K562 (cell line): ENCODE data around the gene TSHZ1. TPM values are rescaled to one million over a fixed set of nuclear protein-coding genes. Genes with fewer than 3 reads are reported as not detected.

Experiments
- ATAC-seq: fragments of 200-7000 bp; cut with Tn5 transposase; 3 replicates; pipeline ENCODE4 v1.9.1; 2020; ENCODE audit warnings: moderate library complexity
- BruUV-seq: library from RNA; stranded (reverse); fragments of 400-500 nt; replicated peaks from 2 replicates; lab custom pipeline; 2021; lab: Mats Ljungman, UMichigan
- CTCF ChIA-PET: fragments of 300-600 bp; formaldehyde crosslinking; extraction: SDS; loops from one replicate; lab custom pipeline; 2021; ENCODE audit warnings: low intra/inter-chr PET ratio; lab: Yijun Ruan, JAX
- POLR2A ChIA-PET: fragments of 300-600, 350-650 bp; sonication (Branson Sonifier 250); formaldehyde crosslinking; extraction: SDS; loops from one replicate; lab custom pipeline; 2021; ENCODE audit warnings: antibody characterized with exemption, inconsistent platforms; lab: Yijun Ruan, JAX
- DNase-seq, 4 experiments: peaks; one replicate each; pipeline versions ENCODE4 v3.0.0 to v3.0.0-alpha.2; 2011 to 2018; ENCODE audit warnings: low spot score in 3 of 4, mixed read lengths in 3 of 4; ENCODE audit errors: extremely low read depth in 1 of 4
- FAIRE-seq: peaks from 2 replicates; lab custom pipeline; 2011; peaks lifted over from hg19 to GRCh38; lab: Jason Lieb, UNC
- H2AFZ ChIP-seq: 2 replicates; pipeline ENCODE4 v1.6.0; 2011; ENCODE audit warnings: low read depth, low read length, control low read depth, inconsistent platforms
- H3K27ac ChIP-seq: fragments of 200-600 bp; 3 replicates; pipeline ENCODE4 v1.8.0; 2011; ENCODE audit warnings: low read depth, mild to moderate bottlenecking, control low read depth, inconsistent platforms, low read length, moderate library complexity, mixed read lengths; ENCODE audit errors: extremely low read depth
- H3K27me3 ChIP-seq, 2 experiments: fragments of 300-600 bp in 1 of 2; 2 replicates in 1 of 2; 3 replicates in 1 of 2; pipeline versions ENCODE4 v1.6.0 to v1.8.0; 2011; ENCODE audit warnings: inconsistent platforms in 2 of 2, low read length in 2 of 2, mild to moderate bottlenecking in 1 of 2, mixed read lengths in 1 of 2, moderate library complexity in 1 of 2; ENCODE audit not compliant: control insufficient read depth in 2 of 2, insufficient read depth in 2 of 2
- H3K36me3 ChIP-seq: fragments of 300-600 bp; 3 replicates; pipeline ENCODE4 v1.8.0; 2011; ENCODE audit warnings: mild to moderate bottlenecking, low read length, inconsistent platforms; ENCODE audit not compliant: control insufficient read depth, insufficient read depth
- H3K4me1 ChIP-seq, 2 experiments: fragments of 200-600 bp in 1 of 2; replicated peaks in 1 of 2; 2 replicates in 1 of 2; 3 replicates in 1 of 2; pipeline versions ENCODE4 v1.5.1 to v1.8.0; 2011; ENCODE audit warnings: inconsistent platforms in 2 of 2, low read length in 2 of 2, mild to moderate bottlenecking in 1 of 2, mixed read lengths in 1 of 2, moderate library complexity in 1 of 2; ENCODE audit not compliant: control insufficient read depth in 2 of 2, insufficient read depth in 2 of 2
- H3K4me2 ChIP-seq: 2 replicates; pipeline ENCODE4 v1.6.1; 2011; ENCODE audit warnings: low read length, control low read depth, inconsistent platforms, mixed read lengths; ENCODE audit not compliant: insufficient read depth
- H3K4me3 ChIP-seq: fragments of 200-600 bp; sonication (generic), shearing (Covaris generic); 2 replicates; pipeline ENCODE4 v1.5.1; 2016; ENCODE audit warnings: control low read depth, inconsistent platforms
- H3K79me2 ChIP-seq: fragments of 200-600 bp; 3 replicates; pipeline ENCODE4 v1.8.0; 2011; ENCODE audit warnings: low read length, inconsistent platforms; ENCODE audit not compliant: control insufficient read depth, insufficient read depth
- H3K9ac ChIP-seq, 2 experiments: 2 replicates each; pipeline versions ENCODE4 v1.6.0 to v1.6.1; 2011; ENCODE audit warnings: low read depth in 2 of 2, low read length in 2 of 2, control low read depth in 1 of 2, inconsistent platforms in 1 of 2, mild to moderate bottlenecking in 1 of 2, mixed read lengths in 1 of 2; ENCODE audit not compliant: insufficient read depth in 1 of 2
- H3K9me1 ChIP-seq: one replicate; pipeline ENCODE4 v1.6.0; 2011; ENCODE audit warnings: inconsistent platforms, mild to moderate bottlenecking, low read length, moderate library complexity; ENCODE audit not compliant: control insufficient read depth, insufficient read depth
- H3K9me3 ChIP-seq: replicated peaks from 2 replicates; pipeline ENCODE4 v1.5.1; 2011; ENCODE audit warnings: low read depth, low read length, inconsistent platforms; ENCODE audit not compliant: control insufficient read depth, insufficient read depth
- H4K20me1 ChIP-seq: replicated peaks from 2 replicates; pipeline ENCODE4 v1.6.1; 2011; ENCODE audit warnings: low read length, inconsistent platforms, mixed read lengths; ENCODE audit not compliant: control insufficient read depth, insufficient read depth
- BMI1 ChIP-seq: fragments of 150-350 bp; IDR thresholded peaks from 2 replicates; pipeline ENCODE4 v1.6.1; 2014; ENCODE audit warnings: low read length
- BRD9 ChIP-seq: fragments of 450-650 bp; IDR thresholded peaks from 2 replicates; pipeline ENCODE4 v1.6.1; 2018; ENCODE audit warnings: low read depth; ENCODE audit not compliant: partially characterized antibody
- CBX1 ChIP-seq: sonication (generic); IDR thresholded peaks from 2 replicates; pipeline ENCODE4 v1.6.1; 2016; ENCODE audit warnings: antibody characterized with exemption, low read depth, mild to moderate bottlenecking
- ETS2 ChIP-seq: IDR thresholded peaks from 2 replicates; pipeline ENCODE4 v1.6.1; 2016; ENCODE audit warnings: borderline replicate concordance, missing genetic modification characterization, mild to moderate bottlenecking, moderate library complexity, missing compliant biosample characterization; ENCODE audit not compliant: poor library complexity, severe bottlenecking
- GATA2 ChIP-seq: sonication (generic); formaldehyde crosslinking; IDR thresholded peaks from 2 replicates; pipeline ENCODE4 v1.4.0; 2020; ENCODE audit warnings: mild to moderate bottlenecking, missing genetic modification reagents
- JUNB ChIP-seq: fragments of 450-650 bp; formaldehyde crosslinking; conservative IDR thresholded peaks from 2 replicates; pipeline ENCODE4 v1.4.0; 2020; ENCODE audit warnings: mild to moderate bottlenecking
- MEF2A ChIP-seq: IDR thresholded peaks from 2 replicates; pipeline ENCODE4 v1.6.1; 2011; ENCODE audit warnings: low read depth, mild to moderate bottlenecking, low read length, moderate library complexity; ENCODE audit not compliant: control insufficient read depth
- SNRNP70 ChIP-seq: fragments of 200-400 bp; formaldehyde crosslinking; optimal IDR thresholded peaks from 2 replicates; pipeline ENCODE3; 2017; ENCODE audit warnings: low read depth, low read length
- TAF9B ChIP-seq: fragments of 450-650 bp; IDR thresholded peaks from 2 replicates; pipeline ENCODE4 v1.6.1; 2018; ENCODE audit warnings: mild to moderate bottlenecking; ENCODE audit not compliant: partially characterized antibody
- TBL1XR1 ChIP-seq, 2 experiments: IDR thresholded peaks; 2 replicates each; pipeline ENCODE4 v1.6.1; 2012; ENCODE audit warnings: improper control_type of control experiment in 2 of 2, low read length in 2 of 2, mild to moderate bottlenecking in 1 of 2
- ZNF146 ChIP-seq: IDR thresholded peaks from one replicate; pipeline ENCODE4 v1.6.1; 2018; ENCODE audit warnings: missing compliant biosample characterization; ENCODE audit not compliant: unreplicated experiment
- WGBS: fragments of 100-300 bp; shearing (Covaris generic); methylation state at CpG from one replicate; pipeline ENCODE4 v1.1.6; 2016; ENCODE audit warnings: low coverage, mixed read lengths; ENCODE audit not compliant: insufficient coverage; ENCODE audit errors: missing lambda C conversion rate; 5-methylcytosine and 5-hydroxymethylcytosine counted together
- in situ Hi-C: fragments of 300-500 bp; cut with MboI; formaldehyde crosslinking; loops from 4 replicates; pipeline ENCODE4 v1.15.0; 2018; ENCODE audit warnings: inconsistent platforms, mixed read lengths
- intact Hi-C: fragments of 100-400 bp; cut with micrococcal nuclease; formaldehyde crosslinking; loops from 2 replicates; pipeline ENCODE4 v1.14.2; 2022
- polyA plus RNA-seq, 8 experiments: library from polyadenylated mRNA; depleted of rRNA in 4 of 8; stranded (reverse) in 5 of 8; unstranded in 3 of 8; fragments of >200 nt; fragmentation: Nextera tagmentation in 2 of 8; fragmentation: Illumina TruSeq in 1 of 8; extraction: Ambion mirVana in 2 of 8; extraction: Trizol in 1 of 8; gene quantifications; 2 replicates each; pipeline versions ENCODE4 v1.2.1 to v1.2.3, GENCODE V29; 2011 to 2014; ENCODE audit warnings: inconsistent platforms in 1 of 8, missing spikeins in 1 of 8
- total RNA-seq, 7 experiments: library from RNA; depleted of rRNA in 6 of 7; stranded (reverse); fragments of >200 nt in 6 of 7; fragmentation: Illumina TruSeq in 2 of 7; extraction: Trizol in 2 of 7; gene quantifications; 2 replicates each; pipeline versions ENCODE4 v1.2.1 to v1.2.3, GENCODE V29; 2011 to 2021; ENCODE audit warnings: low replicate concordance in 1 of 7
- TF ChIP-seq, protein P1 (sequence below): fragments of 250-450 bp; sonication (Bioruptor Pico); IDR thresholded peaks from 2 replicates; pipeline ENCODE4 v1.4.0; 2020; ENCODE audit warnings: mild to moderate bottlenecking
- TF ChIP-seq, protein P2 (sequence below): fragments of 450-650 bp; IDR thresholded peaks from 2 replicates; pipeline ENCODE4 v1.6.1; 2016; ENCODE audit warnings: borderline replicate concordance

Gene TSHZ1
- total and polyA plus RNA-seq, 9 of the 15 experiments (the other 6 are each of a cell fraction or from before 2014, with no cell fraction given): 1.1 to 7.2 (median 2.7) TPM

GRCh38 chr18:75317300-75317699 lies 106.7 kb downstream of the TSHZ1 start:
- no TSS peak for BruUV-seq
- TF ChIP-seq ETS2: no peak
- TF ChIP-seq CBX1: no peak
- no peak for TF ChIP-seq BMI1
- TF ChIP-seq MEF2A: no peak
- no peak for TF ChIP-seq ZNF146 (CRISPR knock-in tag)
- no peak for TF ChIP-seq BRD9
- TF ChIP-seq SNRNP70: no peak
- TF ChIP-seq GATA2 (CRISPR knock-in tag): no peak
- no peak for TF ChIP-seq TAF9B
- TF ChIP-seq, protein P1, sequence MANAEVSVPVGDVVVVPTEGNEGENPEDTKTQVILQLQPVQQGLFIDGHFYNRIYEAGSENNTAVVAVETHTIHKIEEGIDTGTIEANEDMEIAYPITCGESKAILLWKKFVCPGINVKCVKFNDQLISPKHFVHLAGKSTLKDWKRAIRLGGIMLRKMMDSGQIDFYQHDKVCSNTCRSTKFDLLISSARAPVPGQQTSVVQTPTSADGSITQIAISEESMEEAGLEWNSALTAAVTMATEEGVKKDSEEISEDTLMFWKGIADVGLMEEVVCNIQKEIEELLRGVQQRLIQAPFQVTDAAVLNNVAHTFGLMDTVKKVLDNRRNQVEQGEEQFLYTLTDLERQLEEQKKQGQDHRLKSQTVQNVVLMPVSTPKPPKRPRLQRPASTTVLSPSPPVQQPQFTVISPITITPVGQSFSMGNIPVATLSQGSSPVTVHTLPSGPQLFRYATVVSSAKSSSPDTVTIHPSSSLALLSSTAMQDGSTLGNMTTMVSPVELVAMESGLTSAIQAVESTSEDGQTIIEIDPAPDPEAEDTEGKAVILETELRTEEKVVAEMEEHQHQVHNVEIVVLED (CRISPR knock-in tag): no peak
- TF ChIP-seq TBL1XR1 (IDR thresholded peaks at IDR 0.05; ENCODE audit: low read length in 2 of 2): no peak
- no peak for TF ChIP-seq JUNB (CRISPR knock-in tag)
- TF ChIP-seq, protein P2, sequence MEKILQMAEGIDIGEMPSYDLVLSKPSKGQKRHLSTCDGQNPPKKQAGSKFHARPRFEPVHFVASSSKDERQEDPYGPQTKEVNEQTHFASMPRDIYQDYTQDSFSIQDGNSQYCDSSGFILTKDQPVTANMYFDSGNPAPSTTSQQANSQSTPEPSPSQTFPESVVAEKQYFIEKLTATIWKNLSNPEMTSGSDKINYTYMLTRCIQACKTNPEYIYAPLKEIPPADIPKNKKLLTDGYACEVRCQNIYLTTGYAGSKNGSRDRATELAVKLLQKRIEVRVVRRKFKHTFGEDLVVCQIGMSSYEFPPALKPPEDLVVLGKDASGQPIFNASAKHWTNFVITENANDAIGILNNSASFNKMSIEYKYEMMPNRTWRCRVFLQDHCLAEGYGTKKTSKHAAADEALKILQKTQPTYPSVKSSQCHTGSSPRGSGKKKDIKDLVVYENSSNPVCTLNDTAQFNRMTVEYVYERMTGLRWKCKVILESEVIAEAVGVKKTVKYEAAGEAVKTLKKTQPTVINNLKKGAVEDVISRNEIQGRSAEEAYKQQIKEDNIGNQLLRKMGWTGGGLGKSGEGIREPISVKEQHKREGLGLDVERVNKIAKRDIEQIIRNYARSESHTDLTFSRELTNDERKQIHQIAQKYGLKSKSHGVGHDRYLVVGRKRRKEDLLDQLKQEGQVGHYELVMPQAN: no peak
- TF ChIP-seq, all 486 proteins: peak for 0
- CTCF ChIA-PET: no interaction called here

More at GRCh38 chr18:75317300-75317699, 106.7 kb downstream of the TSHZ1 start:
- H3K9ac ChIP-seq: no peak overlapping the region
- H3K27me3 ChIP-seq: peaks cover 0 to 44% of the 10 kb centered on the region in 2 experiments; a peak in 3 of 5 replicates
- no peak overlapping the region for H3K27ac ChIP-seq
- H3K4me3 ChIP-seq: no peak overlapping the region
- H2AFZ ChIP-seq: no peak overlapping the region
- intact Hi-C loops: no loop called here
- POLR2A ChIA-PET: no interaction called here
- in situ Hi-C loops: no loop called here
- no peak for FAIRE-seq
- H3K9me1 ChIP-seq: no peaks in the 10 kb centered on the region
- H3K79me2 ChIP-seq: no peaks in the 10 kb centered on the region
- H3K4me1 ChIP-seq: no peaks in the 10 kb centered on the region
- ATAC-seq: no peak
- H3K36me3 ChIP-seq: no peaks in the 10 kb centered on the region
- 1% methylated on average over 17 of the region's 17 CpGs for whole genome bisulfite sequencing
- no peaks in the 10 kb centered on the region for H4K20me1 ChIP-seq
- H3K4me2 ChIP-seq: no peak overlapping the region
- DNase-seq: no peak
- no peaks in the 10 kb centered on the region for H3K9me3 ChIP-seq
